Fibroblast of upper back skin (primary cell): ENCODE data around the gene FASTK.
"Not testable (repeated sequence)": the region's sequence is repeated elsewhere in the genome, so short reads cannot be mapped to it uniquely, and the experiment has no call there.

Experiments
- DNase-seq: peaks from one replicate; pipeline ENCODE4 v3.0.0-alpha.2; 2013

Gene FASTK

DNA sequence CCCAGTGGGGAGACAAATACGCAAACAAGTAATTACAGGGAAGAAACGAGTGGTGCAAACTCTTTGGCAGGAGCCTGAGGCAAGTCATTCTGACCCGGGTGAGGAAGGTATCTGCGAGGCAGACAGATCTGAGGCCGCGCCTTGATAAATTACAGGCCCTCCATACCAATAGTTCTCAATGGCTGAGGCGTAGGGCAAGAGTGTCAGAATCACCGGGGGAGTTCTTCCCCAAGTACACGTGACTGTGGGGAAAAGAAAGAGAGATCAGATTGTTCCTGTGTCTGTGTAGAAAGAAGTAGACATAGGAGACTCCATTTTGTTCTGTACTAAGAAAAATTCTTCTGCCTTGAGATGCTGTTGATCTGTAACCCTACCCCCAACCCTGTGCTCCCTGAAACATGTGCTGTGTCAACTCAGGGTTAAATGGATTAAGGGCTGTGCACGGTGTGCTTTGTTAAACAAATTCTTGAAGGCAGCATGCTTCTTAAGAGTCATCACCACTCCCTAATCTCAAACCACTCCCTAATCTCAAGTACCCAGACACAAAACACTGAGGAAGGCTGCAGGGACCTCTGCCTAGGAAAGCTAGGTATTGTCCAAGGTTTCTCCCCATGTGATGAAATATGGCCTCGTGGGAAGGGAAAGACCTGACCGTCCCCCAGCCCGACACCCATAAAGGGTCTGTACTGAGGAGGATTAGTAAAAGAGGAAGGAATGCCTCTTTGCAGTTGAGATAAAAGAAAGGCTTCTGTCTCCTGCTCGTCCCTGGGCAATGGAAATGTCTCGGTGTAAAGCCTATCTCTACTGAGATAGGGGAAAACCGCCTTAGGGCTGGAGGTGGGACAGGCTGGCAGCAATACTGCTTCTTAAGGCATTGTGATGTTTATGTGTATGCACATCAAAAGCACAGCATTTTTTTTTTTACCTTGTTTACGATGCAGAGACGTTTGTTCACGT, 53.6 kb downstream of the FASTK start:
- not testable (repeated sequence) for DNase-seq
